GM18508 (cell line): Measurements from ENCODE around the gene EPPIN.
"Not testable (repeated sequence)": the region's sequence is repeated elsewhere in the genome, so short reads cannot be mapped to it uniquely, and the experiment has no call there.

Experiments used
- ATAC-seq: cut with Tn5 transposase; IDR thresholded peaks from one replicate; pipeline ENCODE4 v1.9.1; 2021; ENCODE audit warnings: moderate number of reproducible peaks; ENCODE audit not compliant: insufficient read depth, unreplicated experiment

The EPPIN gene

GRCh38 chr20:45547206-45547770 is at the start of gene EPPIN:
TSS of gene EPPIN (minus strand) at chr20:45547401. CDS start at chr20:45547357, 44 bp downstream.
- ATAC-seq, result no peak

GRCh38 chr20:45595235-45595634 is 48.0 kb upstream of the EPPIN start:
- ATAC-seq, result no peak

GRCh38 chr20:45593498-45593897 is 46.3 kb upstream of the EPPIN start:
- no peak for ATAC-seq

- no peak for ATAC-seq
Measured at GRCh38 chr20:45592574-45593189, 45.5 kb upstream of the EPPIN start.

- no peak for ATAC-seq
Measured at GRCh38 chr20:45589725-45590124, 42.5 kb upstream of the EPPIN start.

GRCh38 chr20:45588800-45589199 is 41.6 kb upstream of the EPPIN start:
- ATAC-seq, result no peak

- not testable (repeated sequence) for ATAC-seq
Measured at GRCh38 chr20:45585986-45586385, 38.8 kb upstream of the EPPIN start.

GRCh38 chr20:45584294-45584693 is 37.1 kb upstream of the EPPIN start:
- not testable (repeated sequence) for ATAC-seq

- ATAC-seq, result no peak
Measured at GRCh38 chr20:45583502-45583901, 36.3 kb upstream of the EPPIN start.

GRCh38 chr20:45581702-45582101 is 34.5 kb upstream of the EPPIN start:
- no peak for ATAC-seq

- no peak for ATAC-seq
Measured at GRCh38 chr20:45579184-45579583, 32.0 kb upstream of the EPPIN start, which contains the start of gene WFDC8. TSS of gene WFDC8 (minus strand) at chr20:45579284. CDS start at chr20:45579247, 37 bp downstream.

- ATAC-seq, result no peak
Measured at GRCh38 chr20:45578231-45578630, 31.0 kb upstream of the EPPIN start.

GRCh38 chr20:45576995-45577394 is 29.8 kb upstream of the EPPIN start:
- no peak for ATAC-seq

- ATAC-seq, result no peak
Measured at GRCh38 chr20:45575931-45576330, 28.7 kb upstream of the EPPIN start.

- ATAC-seq, result not testable (repeated sequence)
Measured at GRCh38 chr20:45569650-45570049, 22.4 kb upstream of the EPPIN start.

GRCh38 chr20:45564760-45565276 is 17.6 kb upstream of the EPPIN start:
- ATAC-seq, result no peak

- ATAC-seq, result no peak
Measured at GRCh38 chr20:45555198-45555597, 8.0 kb upstream of the EPPIN start.

GRCh38 chr20:45552456-45552855 is 5.3 kb upstream of the EPPIN start:
- no peak for ATAC-seq

GRCh38 chr20:45550765-45551164 is 3.6 kb upstream of the EPPIN start:
- no peak for ATAC-seq

GRCh38 chr20:45548410-45548809 is 1.2 kb upstream of the EPPIN start:
- ATAC-seq, result no peak

GRCh38 chr20:45545754-45546453 is 1.3 kb downstream of the EPPIN start:
- ATAC-seq, result no peak
